Measurements from ENCODE around the gene MBNL2. TPM values are rescaled to one million over a fixed set of nuclear protein-coding genes. Genes with fewer than 3 reads are reported as not detected.

The MBNL2 gene
- total and polyA plus RNA-seq, 4 donors = 13.3 to 108 (median 39.3) TPM

- WGBS, 2 donors = 87% methylated on average over 3 of the region's 3 CpGs
- peak overlapping the region in 1 of 2 donors; percentile 32 for H3K27ac ChIP-seq (ENCODE audit: low read depth in 1 of 2, low read length in 1 of 2)
Observed at GRCh38 chr13:97269603-97270002, 47.5 kb downstream of the MBNL2 start.

GRCh38 chr13:97272526-97272925, 50.4 kb downstream of the MBNL2 start:
- no peak overlapping the region for H3K4me3 ChIP-seq
- no peak overlapping the region for H3K9ac ChIP-seq (ENCODE audit: insufficient read depth in 1 of 2, low read length in 2 of 2)
- H3K27me3 ChIP-seq (ENCODE audit: control insufficient read depth in 3 of 3, insufficient read depth in 3 of 3, low read length in 2 of 3) = no peaks in the 10 kb centered on the region
- no peak overlapping the region for H3K27ac ChIP-seq (ENCODE audit: low read depth in 1 of 2, low read length in 1 of 2)
- H3K4me1 ChIP-seq (ENCODE audit: control insufficient read depth in 5 of 5, insufficient read depth in 5 of 5, low read length in 5 of 5) = peaks cover 19 to 70% (median 44%) of the 10 kb centered on the region in 5 donors
- WGBS, 2 donors = 79 to 81% methylated on average over 1 of the region's 1 CpG
- TF ChIP-seq CTCF (IDR thresholded peaks at IDR 0.05; ENCODE audit: control extremely low read depth, extremely low read depth) = no peak
- peaks cover 4 to 23% (median 17%) of the 10 kb centered on the region in 4 donors for H3K36me3 ChIP-seq (ENCODE audit: control insufficient read depth in 4 of 4, insufficient read depth in 4 of 4, low read length in 4 of 4)
- no peak for DNase-seq
- H3K9me3 ChIP-seq (ENCODE audit: control insufficient read depth in 4 of 4, insufficient read depth in 3 of 4, low read length in 3 of 4) = no peaks in the 10 kb centered on the region
- ATAC-seq (ENCODE audit: insufficient read depth, low FRiP score) = no peak

More at GRCh38 chr13:97269603-97270002, 47.5 kb downstream of the MBNL2 start:
- DNase-seq (no peak), ATAC-seq (ENCODE audit: insufficient read depth, low FRiP score) (no peak)
- no peak overlapping the region for H3K9ac ChIP-seq (ENCODE audit: insufficient read depth in 1 of 2, low read length in 2 of 2)
- no peak overlapping the region for H3K4me3 ChIP-seq
- peaks cover 0 to 9% (median 4%) of the 10 kb centered on the region in 4 donors for H3K36me3 ChIP-seq (ENCODE audit: control insufficient read depth in 4 of 4, insufficient read depth in 4 of 4, low read length in 4 of 4)
- H3K27me3 ChIP-seq (ENCODE audit: control insufficient read depth in 3 of 3, insufficient read depth in 3 of 3, low read length in 2 of 3) = no peaks in the 10 kb centered on the region
- TF ChIP-seq CTCF (IDR thresholded peaks at IDR 0.05; ENCODE audit: control extremely low read depth, extremely low read depth) = no peak
- H3K9me3 ChIP-seq (ENCODE audit: control insufficient read depth in 4 of 4, insufficient read depth in 3 of 4, low read length in 3 of 4) = no peaks in the 10 kb centered on the region
- H3K4me1 ChIP-seq (ENCODE audit: control insufficient read depth in 5 of 5, insufficient read depth in 5 of 5, low read length in 5 of 5) = peaks cover 21 to 61% (median 36%) of the 10 kb centered on the region in 5 donors

- no peak for TF ChIP-seq CTCF (IDR thresholded peaks at IDR 0.05; ENCODE audit: control extremely low read depth, extremely low read depth)
- no peaks in the 10 kb centered on the region for H3K27me3 ChIP-seq (ENCODE audit: control insufficient read depth in 3 of 3, insufficient read depth in 3 of 3, low read length in 2 of 3)
- no peak for DNase-seq
- H3K9me3 ChIP-seq (ENCODE audit: control insufficient read depth in 4 of 4, insufficient read depth in 3 of 4, low read length in 3 of 4) = no peaks in the 10 kb centered on the region
- peak overlapping the region in 1 of 2 donors; percentile 10 for H3K27ac ChIP-seq (ENCODE audit: low read depth in 1 of 2, low read length in 1 of 2)
- H3K4me1 ChIP-seq (ENCODE audit: control insufficient read depth in 5 of 5, insufficient read depth in 5 of 5, low read length in 5 of 5) = peaks cover 12 to 71% (median 40%) of the 10 kb centered on the region in 5 donors
- H3K9ac ChIP-seq (ENCODE audit: insufficient read depth in 1 of 2, low read length in 2 of 2) = no peak overlapping the region
- H3K4me3 ChIP-seq = no peak overlapping the region
- peaks cover 2 to 20% (median 15%) of the 10 kb centered on the region in 4 donors for H3K36me3 ChIP-seq (ENCODE audit: control insufficient read depth in 4 of 4, insufficient read depth in 4 of 4, low read length in 4 of 4)
- WGBS, 2 donors = 77 to 82% methylated on average over 5 of the region's 5 CpGs
- ATAC-seq (ENCODE audit: insufficient read depth, low FRiP score) = no peak
Observed at GRCh38 chr13:97273341-97273831, 51.3 kb downstream of the MBNL2 start.
